Measurements from ENCODE around the gene MAPK6. TPM values are rescaled to one million over a fixed set of nuclear protein-coding genes. Genes with fewer than 3 reads are reported as not detected.

Gene MAPK6
- total RNA-seq, 1 donor: 135 TPM

- H3K4me3 ChIP-seq (ENCODE audit: low read depth, low read length): no peak overlapping the region
- TF ChIP-seq, protein P1, sequence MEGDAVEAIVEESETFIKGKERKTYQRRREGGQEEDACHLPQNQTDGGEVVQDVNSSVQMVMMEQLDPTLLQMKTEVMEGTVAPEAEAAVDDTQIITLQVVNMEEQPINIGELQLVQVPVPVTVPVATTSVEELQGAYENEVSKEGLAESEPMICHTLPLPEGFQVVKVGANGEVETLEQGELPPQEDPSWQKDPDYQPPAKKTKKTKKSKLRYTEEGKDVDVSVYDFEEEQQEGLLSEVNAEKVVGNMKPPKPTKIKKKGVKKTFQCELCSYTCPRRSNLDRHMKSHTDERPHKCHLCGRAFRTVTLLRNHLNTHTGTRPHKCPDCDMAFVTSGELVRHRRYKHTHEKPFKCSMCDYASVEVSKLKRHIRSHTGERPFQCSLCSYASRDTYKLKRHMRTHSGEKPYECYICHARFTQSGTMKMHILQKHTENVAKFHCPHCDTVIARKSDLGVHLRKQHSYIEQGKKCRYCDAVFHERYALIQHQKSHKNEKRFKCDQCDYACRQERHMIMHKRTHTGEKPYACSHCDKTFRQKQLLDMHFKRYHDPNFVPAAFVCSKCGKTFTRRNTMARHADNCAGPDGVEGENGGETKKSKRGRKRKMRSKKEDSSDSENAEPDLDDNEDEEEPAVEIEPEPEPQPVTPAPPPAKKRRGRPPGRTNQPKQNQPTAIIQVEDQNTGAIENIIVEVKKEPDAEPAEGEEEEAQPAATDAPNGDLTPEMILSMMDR (IDR thresholded peaks at IDR 0.05; ENCODE audit: insufficient read depth, low read depth, low read length): no peak
- peak; percentile 95 for DNase-seq (ENCODE audit: low read depth)
Measured at GRCh38 chr15:52060501-52060900, 41.5 kb downstream of the MAPK6 start.

DNA sequence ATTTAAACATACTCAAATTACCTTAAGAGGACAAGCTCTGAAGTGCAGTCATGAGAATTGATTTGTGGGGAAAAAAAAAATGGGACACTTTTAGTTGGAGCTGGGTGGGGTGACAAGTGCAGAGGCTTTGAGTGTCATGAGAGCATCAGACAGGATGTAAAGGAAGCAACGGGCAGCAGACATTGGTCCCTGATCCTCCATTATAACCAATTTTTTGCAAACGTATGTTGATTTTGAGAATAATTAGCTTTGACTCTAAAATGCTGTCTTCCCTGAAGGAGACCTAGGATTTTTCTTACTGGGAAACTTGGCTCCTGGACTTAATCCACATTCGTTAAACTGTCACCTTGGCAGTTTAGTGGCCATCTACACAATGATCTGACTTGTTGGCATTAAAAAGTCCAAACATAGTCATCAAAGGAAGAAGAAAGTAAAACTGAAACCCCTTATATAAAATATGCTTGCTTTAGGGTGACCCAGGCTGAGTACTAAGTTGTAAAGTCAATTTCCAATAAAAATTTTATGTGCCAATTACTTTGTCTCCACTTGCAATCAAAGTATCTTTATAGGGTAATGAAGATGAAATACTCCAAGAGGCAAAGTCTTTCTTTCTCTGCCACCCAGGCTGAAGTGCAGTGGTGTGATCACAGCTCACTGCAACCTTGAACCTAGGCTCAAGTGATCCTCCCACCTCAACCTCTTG, 48.0 kb downstream of the MAPK6 start:
- TF ChIP-seq, protein P1 (IDR thresholded peaks at IDR 0.05; ENCODE audit: insufficient read depth, low read depth, low read length): no peak
- no peak overlapping the region for H3K4me3 ChIP-seq (ENCODE audit: low read depth, low read length)
- DNase-seq (ENCODE audit: low read depth): peak; percentile 30

GRCh38 chr15:52067545-52067926, 48.5 kb downstream of the MAPK6 start:
- TF ChIP-seq, protein P1 (IDR thresholded peaks at IDR 0.05; ENCODE audit: insufficient read depth, low read depth, low read length): no peak

GRCh38 chr15:52068004-52068615, 49.1 kb downstream of the MAPK6 start:
- TF ChIP-seq, protein P1 (IDR thresholded peaks at IDR 0.05; ENCODE audit: insufficient read depth, low read depth, low read length): no peak
- DNase-seq (ENCODE audit: low read depth): no peak

More at GRCh38 chr15:52067545-52067926, 48.5 kb downstream of the MAPK6 start:
- DNase-seq (ENCODE audit: low read depth): no peak
- H3K4me3 ChIP-seq (ENCODE audit: low read depth, low read length): no peak overlapping the region

DNA sequence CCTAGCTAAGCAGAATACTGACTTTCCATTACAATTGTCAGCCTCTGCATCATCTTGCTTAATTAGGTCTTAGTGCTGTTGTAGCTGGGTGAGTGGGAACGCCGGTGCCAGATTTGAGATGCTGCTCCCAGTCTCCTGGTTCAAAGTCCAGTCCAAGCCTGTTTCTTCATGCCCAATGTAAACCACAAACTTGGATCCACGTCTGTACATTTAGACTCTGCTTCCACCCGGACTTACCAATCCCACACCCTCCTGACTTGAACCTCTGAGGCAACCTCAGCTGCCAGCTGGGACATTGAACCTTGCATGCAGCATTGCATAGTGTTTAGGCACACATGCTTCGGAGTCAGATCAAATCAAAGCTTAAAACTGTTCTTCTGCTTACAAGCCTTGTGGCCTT, 50.5 kb downstream of the MAPK6 start:
- TF ChIP-seq, protein P1 (IDR thresholded peaks at IDR 0.05; ENCODE audit: insufficient read depth, low read depth, low read length): no peak
- no peak for DNase-seq (ENCODE audit: low read depth)
- no peak overlapping the region for H3K4me3 ChIP-seq (ENCODE audit: low read depth, low read length)

More at GRCh38 chr15:52068004-52068615, 49.1 kb downstream of the MAPK6 start:
- no peak overlapping the region for H3K4me3 ChIP-seq (ENCODE audit: low read depth, low read length)

- TF ChIP-seq, protein P1 (IDR thresholded peaks at IDR 0.05; ENCODE audit: insufficient read depth, low read depth, low read length): no peak
- no peak for DNase-seq (ENCODE audit: low read depth)
- H3K4me3 ChIP-seq (ENCODE audit: low read depth, low read length): no peak overlapping the region
Measured at GRCh38 chr15:52071570-52071969, 52.6 kb downstream of the MAPK6 start.
